Loucy (cell line): ENCODE measurements around the gene TUBB6.

Experiments
- H2AFZ ChIP-seq: fragments of 200-600 bp; sonication (generic); 2 replicates; pipeline ENCODE4 v1.6.0; 2016; ENCODE audit warnings: antibody characterized with exemption, mild to moderate bottlenecking, low read length, moderate library complexity
- H3F3A ChIP-seq: fragments of 200-600 bp; 2 replicates; pipeline ENCODE4 v1.6.0; 2016; ENCODE audit warnings: antibody characterized with exemption, low read depth, mild to moderate bottlenecking
- H3K27me3 ChIP-seq: fragments of 200-600 bp; sonication (generic); 2 replicates; pipeline ENCODE4 v1.6.1; 2014; ENCODE audit warnings: low read length, mild to moderate bottlenecking; ENCODE audit not compliant: insufficient read depth, poor library complexity, severe bottlenecking
- H3K36me3 ChIP-seq: fragments of 200-600 bp; sonication (generic); 2 replicates; pipeline ENCODE4 v1.6.1; 2016; ENCODE audit warnings: low read length; ENCODE audit not compliant: insufficient read depth
- H3K4me1 ChIP-seq: fragments of 200-600 bp; sonication (generic); 2 replicates; pipeline ENCODE4 v1.5.1; 2014; ENCODE audit warnings: low read length, mild to moderate bottlenecking; ENCODE audit not compliant: insufficient read depth, poor library complexity, severe bottlenecking
- H3K4me2 ChIP-seq: fragments of 200-600 bp; sonication (generic); 2 replicates; pipeline ENCODE4 v1.6.0; 2014; ENCODE audit warnings: antibody characterized with exemption, low read length, low read depth, mild to moderate bottlenecking; ENCODE audit not compliant: poor library complexity, severe bottlenecking
- H3K4me3 ChIP-seq: fragments of 200-600 bp; sonication (generic); 2 replicates; pipeline ENCODE4 v1.5.1; 2014; ENCODE audit warnings: low read length, mild to moderate bottlenecking, mixed read lengths; ENCODE audit not compliant: poor library complexity, severe bottlenecking
- H3K79me2 ChIP-seq: fragments of 200-600 bp; sonication (generic); 2 replicates; pipeline ENCODE4 v1.6.1; 2014; ENCODE audit warnings: low read length; ENCODE audit not compliant: insufficient read depth
- H3K9ac ChIP-seq: fragments of 200-600 bp; sonication (generic); 2 replicates; pipeline ENCODE4 v1.6.0; 2014; ENCODE audit warnings: mild to moderate bottlenecking, low read depth, low read length, moderate library complexity; ENCODE audit not compliant: poor library complexity, severe bottlenecking
- H3K9me2 ChIP-seq: fragments of 200-600 bp; sonication (generic); replicated peaks from 2 replicates; pipeline ENCODE4 v1.6.1; 2016; ENCODE audit warnings: low read depth, low read length, mixed read lengths
- H3K9me3 ChIP-seq: fragments of 200-600 bp; sonication (generic); 2 replicates; pipeline ENCODE4 v1.6.1; 2014; ENCODE audit warnings: mild to moderate bottlenecking, antibody characterized with exemption, low read length, low read depth; ENCODE audit not compliant: insufficient read depth
- H4K20me1 ChIP-seq: fragments of 200-600 bp; sonication (generic); 2 replicates; pipeline ENCODE4 v1.6.0; 2014; ENCODE audit warnings: antibody characterized with exemption, low read length, mild to moderate bottlenecking; ENCODE audit not compliant: insufficient read depth, poor library complexity, severe bottlenecking
- CTCF ChIP-seq: fragments of 200-600 bp; sonication (generic); conservative IDR thresholded peaks from 2 replicates; pipeline ENCODE4 v1.5.1; 2014; ENCODE audit warnings: mild to moderate bottlenecking, antibody characterized with exemption, low read length
- EZH2phosphoT487 ChIP-seq: fragments of 200-600 bp; IDR thresholded peaks from 2 replicates; pipeline ENCODE4 v1.6.1; 2018; ENCODE audit warnings: antibody characterized with exemption, mild to moderate bottlenecking, moderate library complexity, borderline replicate concordance

The TUBB6 gene

GRCh38 chr18:12373116-12373770 is 65.2 kb downstream of the TUBB6 start:
- peaks cover 84% of the 10 kb centered on the region for H3K79me2 ChIP-seq
- H3K9ac ChIP-seq, result no peak overlapping the region
- H3K4me1 ChIP-seq, result peaks cover 47% of the 10 kb centered on the region
- no peaks in the 10 kb centered on the region for H3K9me2 ChIP-seq
- no peaks in the 10 kb centered on the region for H3K9me3 ChIP-seq
- H2AFZ ChIP-seq, result no peak overlapping the region
- peaks cover 10% of the 10 kb centered on the region; the same call in 1 of the 2 replicates for H3K36me3 ChIP-seq
- peak overlapping the region; percentile 88 for H3K4me3 ChIP-seq
- H4K20me1 ChIP-seq, result peaks cover 64% of the 10 kb centered on the region
- TF ChIP-seq EZH2phosphoT487 (no peak), CTCF (no peak)
- H3K4me2 ChIP-seq, result peak overlapping the region; percentile 96
- H3K27me3 ChIP-seq, result no peaks in the 10 kb centered on the region
- no peaks in the 10 kb centered on the region; the same call in 1 of the 2 replicates for H3F3A ChIP-seq

- Histone ChIP-seq H3K9me3 (no peaks in the 10 kb centered on the region), H4K20me1 (peaks cover 63% of the 10 kb centered on the region), H3K4me1 (peaks cover 47% of the 10 kb centered on the region), H3K9ac (peak overlapping the region; percentile 52), H3F3A (no peaks in the 10 kb centered on the region; the same call in 1 of the 2 replicates), H3K27me3 (no peaks in the 10 kb centered on the region), H3K4me2 (peak overlapping the region; percentile 96), H2AFZ (no peak overlapping the region), H3K36me3 (peaks cover 6% of the 10 kb centered on the region; the same call in 1 of the 2 replicates), H3K79me2 (peaks cover 79% of the 10 kb centered on the region), H3K9me2 (no peaks in the 10 kb centered on the region), H3K4me3 (peak overlapping the region; percentile 88)
- TF ChIP-seq CTCF (no peak), EZH2phosphoT487 (no peak)
Observed at GRCh38 chr18:12373771-12374116, 65.7 kb downstream of the TUBB6 start.

GRCh38 chr18:12374401-12374800 is 66.4 kb downstream of the TUBB6 start:
- H3K4me1 ChIP-seq, result peaks cover 47% of the 10 kb centered on the region
- no peaks in the 10 kb centered on the region for H3K9me2 ChIP-seq
- TF ChIP-seq CTCF (no peak), EZH2phosphoT487 (no peak)
- no peaks in the 10 kb centered on the region; the same call in 1 of the 2 replicates for H3K36me3 ChIP-seq
- peak overlapping the region; percentile 52 for H3K9ac ChIP-seq
- peaks cover 59% of the 10 kb centered on the region for H4K20me1 ChIP-seq
- H3K4me2 ChIP-seq, result peak overlapping the region; percentile 96
- peaks cover 72% of the 10 kb centered on the region for H3K79me2 ChIP-seq
- H3K27me3 ChIP-seq, result no peaks in the 10 kb centered on the region
- H2AFZ ChIP-seq, result no peak overlapping the region
- no peaks in the 10 kb centered on the region; the same call in 1 of the 2 replicates for H3F3A ChIP-seq
- H3K9me3 ChIP-seq, result no peaks in the 10 kb centered on the region
- peak overlapping the region; percentile 88 for H3K4me3 ChIP-seq
